ENCODE results near the gene GEMIN7. TPM values are rescaled to one million over a fixed set of nuclear protein-coding genes. Genes with fewer than 3 reads are reported as not detected.

Gene GEMIN7
- total and polyA plus RNA-seq, 2 donors from 2014 or later = 17.2 to 32.2 TPM

GRCh38 chr19:45125360-45125759, 46.3 kb downstream of the GEMIN7 start:
- H3K4me3 ChIP-seq (ENCODE audit: low read length in 3 of 3) = no peak overlapping the region
- H3K4me1 ChIP-seq (ENCODE audit: control insufficient read depth in 2 of 3, insufficient read depth in 2 of 3, low read depth in 1 of 3, low read length in 3 of 3) = peaks cover 0 to 19% (median 8%) of the 10 kb centered on the region in 3 donors
- intact Hi-C loops (cut with DNase I) = no loop called here
- no peak for DNase-seq
- no peaks in the 10 kb centered on the region for H3K9me3 ChIP-seq (ENCODE audit: control insufficient read depth in 2 of 3, insufficient read depth in 1 of 3, low read length in 3 of 3)
- TF ChIP-seq CTCF (IDR thresholded peaks at IDR 0.05; ENCODE audit: borderline replicate concordance, extremely low read depth, insufficient read depth) = no peak
- H3K27me3 ChIP-seq (ENCODE audit: control insufficient read depth, insufficient read depth, low read length) = no peaks in the 10 kb centered on the region
- no peaks in the 10 kb centered on the region for H3K36me3 ChIP-seq (ENCODE audit: control insufficient read depth in 2 of 3, insufficient read depth in 3 of 3, low read length in 3 of 3)
- no peak overlapping the region for H3K27ac ChIP-seq (ENCODE audit: low read depth in 2 of 2, low read length in 2 of 2)
- no peak overlapping the region for H3K9ac ChIP-seq (ENCODE audit: low read length in 3 of 3)
- no peak for FAIRE-seq

- Histone ChIP-seq H3K27ac (ENCODE audit: low read depth in 2 of 2, low read length in 2 of 2) (no peak overlapping the region), H3K36me3 (ENCODE audit: control insufficient read depth in 2 of 3, insufficient read depth in 3 of 3, low read length in 3 of 3) (no peaks in the 10 kb centered on the region), H3K4me3 (ENCODE audit: low read length in 3 of 3) (no peak overlapping the region), H3K4me1 (ENCODE audit: control insufficient read depth in 2 of 3, insufficient read depth in 2 of 3, low read depth in 1 of 3, low read length in 3 of 3) (peaks cover 0 to 20% (median 13%) of the 10 kb centered on the region in 3 donors), H3K9me3 (ENCODE audit: control insufficient read depth in 2 of 3, insufficient read depth in 1 of 3, low read length in 3 of 3) (no peaks in the 10 kb centered on the region), H3K27me3 (ENCODE audit: control insufficient read depth, insufficient read depth, low read length) (no peaks in the 10 kb centered on the region), H3K9ac (ENCODE audit: low read length in 3 of 3) (no peak overlapping the region)
- intact Hi-C loops (cut with DNase I) = no loop called here
- peak; percentile 60 for TF ChIP-seq CTCF (IDR thresholded peaks at IDR 0.05; ENCODE audit: borderline replicate concordance, extremely low read depth, insufficient read depth)
- peak in 4 of 5 donors; percentile 73 to 76 (median 74) for DNase-seq
- no peak for FAIRE-seq
These were observed 47.0 kb downstream of the GEMIN7 start for GRCh38 chr19:45125975-45126493.

GRCh38 chr19:45126654-45127053, 47.6 kb downstream of the GEMIN7 start:
- Histone ChIP-seq H3K27me3 (ENCODE audit: control insufficient read depth, insufficient read depth, low read length) (no peaks in the 10 kb centered on the region), H3K9me3 (ENCODE audit: control insufficient read depth in 2 of 3, insufficient read depth in 1 of 3, low read length in 3 of 3) (no peaks in the 10 kb centered on the region), H3K9ac (ENCODE audit: low read length in 3 of 3) (no peak overlapping the region), H3K36me3 (ENCODE audit: control insufficient read depth in 2 of 3, insufficient read depth in 3 of 3, low read length in 3 of 3) (no peaks in the 10 kb centered on the region), H3K4me3 (ENCODE audit: low read length in 3 of 3) (no peak overlapping the region), H3K4me1 (ENCODE audit: control insufficient read depth in 2 of 3, insufficient read depth in 2 of 3, low read depth in 1 of 3, low read length in 3 of 3) (peaks cover 0 to 20% (median 13%) of the 10 kb centered on the region in 3 donors), H3K27ac (ENCODE audit: low read depth in 2 of 2, low read length in 2 of 2) (no peak overlapping the region)
- no peak for FAIRE-seq
- intact Hi-C loops (cut with DNase I) = no loop called here
- TF ChIP-seq CTCF (IDR thresholded peaks at IDR 0.05; ENCODE audit: borderline replicate concordance, extremely low read depth, insufficient read depth) = no peak
- no peak for DNase-seq

GRCh38 chr19:45128146-45128545, 49.1 kb downstream of the GEMIN7 start:
- no peak overlapping the region for H3K4me3 ChIP-seq (ENCODE audit: low read length in 3 of 3)
- H3K27me3 ChIP-seq (ENCODE audit: control insufficient read depth, insufficient read depth, low read length) = no peaks in the 10 kb centered on the region
- no peak for TF ChIP-seq CTCF (IDR thresholded peaks at IDR 0.05; ENCODE audit: borderline replicate concordance, extremely low read depth, insufficient read depth)
- FAIRE-seq (no peak), DNase-seq (no peak)
- H3K4me1 ChIP-seq (ENCODE audit: control insufficient read depth in 2 of 3, insufficient read depth in 2 of 3, low read depth in 1 of 3, low read length in 3 of 3) = peaks cover 0 to 15% (median 9%) of the 10 kb centered on the region in 3 donors
- H3K36me3 ChIP-seq (ENCODE audit: control insufficient read depth in 2 of 3, insufficient read depth in 3 of 3, low read length in 3 of 3) = no peaks in the 10 kb centered on the region
- no peak overlapping the region for H3K27ac ChIP-seq (ENCODE audit: low read depth in 2 of 2, low read length in 2 of 2)
- H3K9me3 ChIP-seq (ENCODE audit: control insufficient read depth in 2 of 3, insufficient read depth in 1 of 3, low read length in 3 of 3) = no peaks in the 10 kb centered on the region
- H3K9ac ChIP-seq (ENCODE audit: low read length in 3 of 3) = no peak overlapping the region
- intact Hi-C loops (cut with DNase I) = no loop called here
